ENCODE measurements around the gene KCND3.

GRCh38 chr1:111976332-111976731 is 13.1 kb downstream of the KCND3 start:
- TF ChIP-seq EZH2 (IDR thresholded peaks at IDR 0.05; ENCODE audit: insufficient read depth, low read length) (no peak), CTCF (IDR thresholded peaks at IDR 0.05; ENCODE audit: insufficient read depth, low read depth, low read length) (no peak)

Data from astrocyte (in vitro differentiated cells and primary cell).